Prostate gland (tissue), 2 donors: Measurements from ENCODE around the gene CMKLR1. TPM values are rescaled to one million over a fixed set of nuclear protein-coding genes. Genes with fewer than 3 reads are reported as not detected.

Experiments
- DNase-seq: peaks from one replicate; pipeline ENCODE4 v3.0.0-alpha.2; 2019; ENCODE audit warnings: low spot score
- H3K27ac ChIP-seq, 2 donors: fragments of 200-600 bp; sonication (generic); 2 replicates each; pipeline ENCODE4 v1.5.1; 2017 to 2019
- H3K27me3 ChIP-seq: fragments of 200-600 bp; sonication (generic); replicated peaks from 2 replicates; pipeline ENCODE4 v1.5.1; 2019; ENCODE audit not compliant: insufficient read depth
- H3K36me3 ChIP-seq, 2 donors: fragments of 200-600 bp; sonication (generic); 1 replicate in 1 of 2; 2 replicates in 1 of 2; pipeline versions ENCODE4 v1.5.1 to v1.8.1; 2017 to 2019
- H3K4me1 ChIP-seq: fragments of 200-600 bp; sonication (generic); replicated peaks from 2 replicates; pipeline ENCODE4 v1.5.1; 2019
- H3K4me3 ChIP-seq, 2 donors: fragments of 200-600 bp; sonication (generic); 2 replicates each; pipeline ENCODE4 v1.5.1; 2017 to 2019
- H3K9me3 ChIP-seq: fragments of 200-600 bp; sonication (generic); 2 replicates; pipeline ENCODE4 v1.5.1; 2017
- POLR2A ChIP-seq: fragments of 450-650 bp; IDR thresholded peaks from one replicate; pipeline ENCODE4 v1.6.1; 2016; ENCODE audit warnings: antibody characterized with exemption, mild to moderate bottlenecking
- POLR2AphosphoS5 ChIP-seq: sonication (generic); formaldehyde crosslinking; IDR thresholded peaks from one replicate; pipeline ENCODE4 v1.6.1; 2017; ENCODE audit warnings: antibody characterized with exemption
- WGBS: methylation state at CpG from one replicate; pipeline ENCODE4 v1.1.5; 2018; 5-methylcytosine and 5-hydroxymethylcytosine counted together
- intact Hi-C: fragments of 100-400 bp; cut with DNase I; formaldehyde crosslinking; loops from one replicate; pipeline ENCODE4 v1.14.2; 2022
- total RNA-seq, 2 donors: library from RNA; depleted of rRNA; stranded (reverse); fragments of >200 nt; gene quantifications; one replicate each; pipeline ENCODE4 v1.1.0, GENCODE V29; 2016
- TF ChIP-seq, protein P1 (sequence below), 4 experiments: fragments of 200-600 bp in 2 of 4; fragments of 450-650 bp in 2 of 4; sonication (generic) in 2 of 4; IDR thresholded peaks; 1 replicate in 3 of 4; 2 replicates in 1 of 4; pipeline ENCODE4 v1.5.1; 2016 to 2019; ENCODE audit warnings: antibody characterized with exemption in 4 of 4, mild to moderate bottlenecking in 2 of 4, moderate library complexity in 2 of 4

The CMKLR1 gene
- total RNA-seq, 2 donors from 2014 or later: 3.3 to 9.1 TPM

DNA sequence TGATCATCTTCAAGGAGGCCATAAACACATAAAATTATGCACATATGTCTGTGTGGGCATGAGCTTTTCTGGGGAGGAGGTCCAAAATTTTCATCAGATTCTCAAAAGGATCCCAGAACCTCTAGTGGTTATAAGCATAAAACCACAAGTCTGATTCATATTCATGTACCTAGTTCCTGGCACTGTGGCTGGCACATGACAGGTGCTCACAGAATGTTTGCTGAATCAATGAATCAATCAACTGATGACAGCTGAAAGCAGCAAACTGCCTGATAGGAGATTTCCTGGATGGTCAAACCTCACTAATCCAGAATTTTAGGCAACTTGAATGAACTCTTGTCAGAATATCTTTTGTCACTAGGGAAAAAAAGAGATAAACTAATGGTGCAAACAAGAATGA is 13.5 kb upstream of the CMKLR1 start:
- no peak overlapping the region for H3K4me3 ChIP-seq
- TF ChIP-seq, protein P1, sequence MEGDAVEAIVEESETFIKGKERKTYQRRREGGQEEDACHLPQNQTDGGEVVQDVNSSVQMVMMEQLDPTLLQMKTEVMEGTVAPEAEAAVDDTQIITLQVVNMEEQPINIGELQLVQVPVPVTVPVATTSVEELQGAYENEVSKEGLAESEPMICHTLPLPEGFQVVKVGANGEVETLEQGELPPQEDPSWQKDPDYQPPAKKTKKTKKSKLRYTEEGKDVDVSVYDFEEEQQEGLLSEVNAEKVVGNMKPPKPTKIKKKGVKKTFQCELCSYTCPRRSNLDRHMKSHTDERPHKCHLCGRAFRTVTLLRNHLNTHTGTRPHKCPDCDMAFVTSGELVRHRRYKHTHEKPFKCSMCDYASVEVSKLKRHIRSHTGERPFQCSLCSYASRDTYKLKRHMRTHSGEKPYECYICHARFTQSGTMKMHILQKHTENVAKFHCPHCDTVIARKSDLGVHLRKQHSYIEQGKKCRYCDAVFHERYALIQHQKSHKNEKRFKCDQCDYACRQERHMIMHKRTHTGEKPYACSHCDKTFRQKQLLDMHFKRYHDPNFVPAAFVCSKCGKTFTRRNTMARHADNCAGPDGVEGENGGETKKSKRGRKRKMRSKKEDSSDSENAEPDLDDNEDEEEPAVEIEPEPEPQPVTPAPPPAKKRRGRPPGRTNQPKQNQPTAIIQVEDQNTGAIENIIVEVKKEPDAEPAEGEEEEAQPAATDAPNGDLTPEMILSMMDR (IDR thresholded peaks at IDR 0.05): no peak
- TF ChIP-seq POLR2A (no peak), POLR2AphosphoS5 (no peak)
- intact Hi-C loops: no loop called here

DNA sequence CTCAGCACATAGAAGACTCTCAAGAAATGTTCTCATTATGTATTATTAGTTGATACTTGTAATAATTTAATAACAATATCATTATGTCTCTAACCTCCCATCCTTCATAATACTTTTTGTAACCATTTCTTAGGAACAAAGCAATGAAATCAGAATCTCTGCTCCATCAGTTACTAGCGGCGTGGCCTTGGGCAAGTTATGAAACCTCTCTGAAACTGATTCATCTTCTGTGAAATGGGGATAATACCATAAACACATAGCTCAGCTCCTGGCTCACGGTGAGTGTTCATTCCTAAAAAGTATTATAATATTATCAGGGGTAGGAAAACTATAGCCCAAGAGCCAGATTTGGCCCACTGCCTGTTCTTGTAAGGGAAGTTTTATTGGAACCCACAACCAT is 11.4 kb upstream of the CMKLR1 start:
- intact Hi-C loops: no loop called here
- 80% methylated on average over 3 of the region's 3 CpGs for WGBS
- Histone ChIP-seq H3K4me1 (no peaks in the 10 kb centered on the region), H3K4me3 (no peak overlapping the region), H3K27me3 (no peaks in the 10 kb centered on the region), H3K36me3 (no peaks in the 10 kb centered on the region), H3K9me3 (no peaks in the 10 kb centered on the region), H3K27ac (no peak overlapping the region)
- TF ChIP-seq, protein P1 (IDR thresholded peaks at IDR 0.05): no peak
- TF ChIP-seq POLR2AphosphoS5 (no peak), POLR2A (no peak)
- DNase-seq: no peak

More for the DNA sequence above, 13.5 kb upstream of the CMKLR1 start:
- H3K27me3 ChIP-seq: no peaks in the 10 kb centered on the region
- DNase-seq: no peak
- H3K27ac ChIP-seq: no peak overlapping the region
- H3K4me1 ChIP-seq: no peaks in the 10 kb centered on the region
- no peaks in the 10 kb centered on the region for H3K36me3 ChIP-seq
- no peaks in the 10 kb centered on the region for H3K9me3 ChIP-seq

DNA sequence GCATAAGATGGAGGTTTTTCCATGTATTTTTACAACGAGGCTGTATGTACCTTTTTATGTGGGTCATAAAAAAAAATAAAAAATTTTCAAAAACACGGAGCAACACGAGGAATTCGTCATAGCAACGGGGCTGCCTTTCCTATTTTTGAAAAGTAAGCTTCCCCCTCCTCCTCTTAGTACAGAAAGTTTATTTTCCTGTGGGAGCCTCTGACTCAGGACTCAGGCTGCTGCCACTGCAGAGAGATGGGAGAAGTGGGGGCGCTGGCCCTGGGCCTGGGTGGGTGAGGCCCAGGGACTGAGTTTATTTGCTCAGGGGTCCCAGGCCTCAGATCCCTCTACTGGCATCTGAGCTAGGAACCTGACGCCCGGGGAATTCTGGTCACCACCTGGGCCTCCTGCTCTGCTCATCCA is 10.2 kb upstream of the CMKLR1 start:
- H3K36me3 ChIP-seq: no peaks in the 10 kb centered on the region
- no peak overlapping the region for H3K4me3 ChIP-seq
- no peaks in the 10 kb centered on the region for H3K27me3 ChIP-seq
- no peak for DNase-seq
- no peak for TF ChIP-seq POLR2AphosphoS5
- TF ChIP-seq, protein P1 (IDR thresholded peaks at IDR 0.05): no peak
- TF ChIP-seq POLR2A: no peak
- no peaks in the 10 kb centered on the region for H3K4me1 ChIP-seq
- intact Hi-C loops: no loop called here
- 29% methylated on average over 8 of the region's 8 CpGs for WGBS
- H3K27ac ChIP-seq: no peak overlapping the region
- no peaks in the 10 kb centered on the region for H3K9me3 ChIP-seq

DNA sequence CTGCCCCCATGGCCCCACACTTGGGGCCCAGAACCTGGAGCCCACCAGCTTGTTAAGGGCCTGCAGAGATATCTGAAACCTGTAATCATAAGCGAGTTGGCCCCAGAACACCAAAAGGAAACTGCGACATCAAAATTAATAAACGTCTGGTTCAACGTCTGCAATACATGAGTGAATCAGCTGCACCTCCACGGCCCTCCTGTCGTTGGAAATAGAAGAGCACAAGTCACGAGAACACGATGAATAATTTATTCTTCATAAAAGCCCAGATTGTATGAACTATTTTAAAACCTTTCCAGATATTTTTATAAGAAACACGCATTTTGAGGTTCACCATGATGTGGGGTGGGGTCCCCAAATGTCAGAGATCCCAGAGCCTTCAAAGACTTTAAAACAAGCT is 9.7 kb upstream of the CMKLR1 start:
- Histone ChIP-seq H3K27ac (no peak overlapping the region), H3K36me3 (no peaks in the 10 kb centered on the region), H3K9me3 (no peaks in the 10 kb centered on the region), H3K4me3 (no peak overlapping the region), H3K4me1 (no peaks in the 10 kb centered on the region), H3K27me3 (no peaks in the 10 kb centered on the region)
- TF ChIP-seq, protein P1 (IDR thresholded peaks at IDR 0.05): no peak
- TF ChIP-seq POLR2A (no peak), POLR2AphosphoS5 (no peak)
- WGBS: 60% methylated on average over 9 of the region's 9 CpGs
- no peak for DNase-seq
- intact Hi-C loops: no loop called here

DNA sequence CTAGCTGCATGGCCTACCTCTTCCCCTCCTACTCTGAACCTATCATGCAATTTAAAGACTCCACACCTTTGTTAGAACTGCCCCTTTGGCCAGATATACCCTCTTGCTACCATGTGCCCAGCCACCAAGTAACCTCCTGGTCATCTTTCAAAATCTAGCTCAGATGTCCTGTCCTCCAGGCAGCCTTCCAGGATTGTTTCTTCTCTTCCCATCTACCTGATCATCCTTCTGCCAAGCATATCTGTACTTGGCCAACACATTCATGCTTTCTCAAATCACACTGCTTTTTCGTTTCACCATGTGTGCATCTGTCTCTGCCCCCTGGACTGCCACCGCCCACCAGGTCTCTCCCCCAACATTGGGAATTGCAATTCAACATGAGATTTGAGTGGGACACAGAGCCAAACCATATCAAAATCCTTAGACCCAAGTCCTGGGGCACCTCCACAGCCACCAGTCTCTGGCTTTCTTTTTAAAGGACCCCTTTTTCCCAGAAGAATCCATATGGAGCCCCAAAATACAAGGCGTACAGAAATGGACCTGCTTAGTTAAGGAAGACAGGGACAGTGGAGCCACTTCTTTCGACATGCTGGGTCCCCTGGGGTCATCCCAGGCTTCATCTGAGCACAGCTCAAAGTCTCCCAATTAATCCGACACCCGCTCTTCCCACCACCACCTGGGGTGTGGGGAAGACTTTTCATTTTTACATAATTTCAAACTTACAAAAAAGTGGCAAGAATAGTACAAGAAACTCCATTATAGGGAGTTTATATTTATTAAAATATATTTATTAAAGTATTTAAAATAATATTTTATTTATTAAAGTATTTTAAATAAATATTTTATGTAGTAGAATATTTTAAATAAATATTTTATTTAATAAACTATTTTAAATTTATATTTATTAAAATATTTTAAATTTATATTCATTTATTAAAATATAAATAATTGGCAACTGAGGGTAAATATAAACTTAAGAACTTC is 7.9 kb upstream of the CMKLR1 start:
- WGBS: 87% methylated on average over 6 of the region's 6 CpGs
- H3K9me3 ChIP-seq: no peaks in the 10 kb centered on the region
- H3K4me1 ChIP-seq: no peaks in the 10 kb centered on the region
- TF ChIP-seq, protein P1 (IDR thresholded peaks at IDR 0.05): no peak
- TF ChIP-seq POLR2A (no peak), POLR2AphosphoS5 (no peak)
- no peak overlapping the region for H3K4me3 ChIP-seq
- no peak overlapping the region for H3K27ac ChIP-seq
- intact Hi-C loops: no loop called here
- H3K36me3 ChIP-seq: no peaks in the 10 kb centered on the region
- no peak for DNase-seq
- no peaks in the 10 kb centered on the region for H3K27me3 ChIP-seq
